PC-3 (cell line): Measurements from ENCODE around the gene ERBB4. TPM values are rescaled to one million over a fixed set of nuclear protein-coding genes. Genes with fewer than 3 reads are reported as not detected.
A peak's percentile ranks its signal among the peaks of the same experiment; 100 is the strongest.

Experiments used
- ATAC-seq: fragments of 200-7000 bp; cut with Tn5 transposase; 2 replicates; pipeline ENCODE4 v1.9.1; 2020; ENCODE audit warnings: mild to moderate bottlenecking, moderate library complexity
- BruUV-seq: library from RNA; stranded (reverse); fragments of 400-500 nt; replicated peaks from 2 replicates; lab custom pipeline; 2021; lab: Mats Ljungman, UMichigan
- CTCF ChIA-PET: fragments of 300-600 bp; sonication (Branson Sonifier 250); formaldehyde crosslinking; loops from one replicate; lab custom pipeline; 2022; ENCODE audit warnings: antibody characterized with exemption; lab: Charles Lee
- POLR2A ChIA-PET: fragments of 300-600 bp; sonication (Branson Sonifier 250); formaldehyde crosslinking; loops from one replicate; lab custom pipeline; 2022; ENCODE audit warnings: antibody characterized with exemption; ENCODE audit not compliant: unreplicated experiment; lab: Charles Lee
- DNase-seq: peaks from one replicate; pipeline ENCODE4 v3.0.0-alpha.2; 2015
- H2AFZ ChIP-seq: fragments of 300-600 bp; sonication (generic); 2 replicates; pipeline ENCODE4 v1.6.0; 2016; ENCODE audit warnings: antibody characterized with exemption, low read length
- H3F3A ChIP-seq: fragments of 300-600 bp; sonication (generic); one replicate; pipeline ENCODE4 v1.6.0; 2017; ENCODE audit warnings: antibody characterized with exemption, low read length, control low read depth, mild to moderate bottlenecking; ENCODE audit not compliant: unreplicated experiment
- H3K27ac ChIP-seq: fragments of 300-600 bp; sonication (generic); 2 replicates; pipeline ENCODE4 v1.5.1; 2016; ENCODE audit warnings: mild to moderate bottlenecking, low read length
- H3K27me3 ChIP-seq: fragments of 300-600 bp; sonication (generic); 2 replicates; pipeline ENCODE4 v1.6.1; 2016; ENCODE audit warnings: low read length, mixed read lengths
- H3K36me3 ChIP-seq: fragments of 300-600 bp; sonication (generic); 2 replicates; pipeline ENCODE4 v1.6.1; 2016; ENCODE audit warnings: low read depth, mixed run types, low read length, mixed read lengths
- H3K4me1 ChIP-seq: fragments of 300-600 bp; sonication (generic); 2 replicates; pipeline ENCODE4 v1.5.1; 2016; ENCODE audit warnings: low read length; ENCODE audit not compliant: insufficient read depth
- H3K4me2 ChIP-seq: fragments of 300-600 bp; sonication (generic); 2 replicates; pipeline ENCODE4 v1.6.0; 2016; ENCODE audit warnings: low read length
- H3K4me3 ChIP-seq: fragments of 300-600 bp; sonication (generic); 2 replicates; pipeline ENCODE4 v1.5.1; 2016; ENCODE audit warnings: mild to moderate bottlenecking, low read length, mixed read lengths
- H3K79me2 ChIP-seq: fragments of 300-600 bp; sonication (generic); 2 replicates; pipeline ENCODE4 v1.6.1; 2017; ENCODE audit warnings: low read length, mixed read lengths
- H3K9ac ChIP-seq: fragments of 300-600 bp; sonication (generic); 2 replicates; pipeline ENCODE4 v1.6.0; 2016; ENCODE audit warnings: mild to moderate bottlenecking, low read length
- H3K9me2 ChIP-seq: fragments of 300-600 bp; sonication (generic); replicated peaks from 2 replicates; pipeline ENCODE4 v1.6.1; 2016; ENCODE audit warnings: mixed run types, low read length, mixed read lengths
- H3K9me3 ChIP-seq: fragments of 300-600 bp; sonication (generic); 2 replicates; pipeline ENCODE4 v1.6.1; 2016; ENCODE audit warnings: low read length, mixed read lengths
- H4K20me1 ChIP-seq: fragments of 300-600 bp; sonication (generic); 2 replicates; pipeline ENCODE4 v1.6.1; 2016; ENCODE audit warnings: low read length, mixed read lengths
- CTCF ChIP-seq: fragments of 300-600 bp; sonication (generic); conservative IDR thresholded peaks from 2 replicates; pipeline ENCODE4 v1.5.1; 2017; ENCODE audit warnings: antibody characterized with exemption, low read depth, mild to moderate bottlenecking, low read length
- EZH2 ChIP-seq: fragments of 300-600 bp; sonication (generic); IDR thresholded peaks from one replicate; pipeline ENCODE4 v1.6.1; 2017; ENCODE audit warnings: antibody characterized with exemption, mild to moderate bottlenecking, low read length; ENCODE audit not compliant: unreplicated experiment
- EZH2phosphoT487 ChIP-seq: fragments of 300-600 bp; sonication (generic); IDR thresholded peaks from 2 replicates; pipeline ENCODE4 v1.6.1; 2018; ENCODE audit warnings: mild to moderate bottlenecking, antibody characterized with exemption, low read length, borderline replicate concordance
- intact Hi-C: fragments of 100-400 bp; cut with micrococcal nuclease; formaldehyde crosslinking; loops from 2 replicates; pipeline ENCODE4 v1.9.0; 2023
- total RNA-seq: library from RNA; depleted of rRNA; stranded (reverse); fragments of >200 nt; gene quantifications from 2 replicates; pipeline ENCODE4 v1.2.3, GENCODE V29; 2014

Gene ERBB4
- total RNA-seq, 1 experiment from 2014 or later, result under 0.01 TPM

- ChIA-PET CTCF (interaction anchor here (0.6 kb wide), 1 partner anchor 25 kb away, joined by 3 read pairs; no protein-coding TSS in a partner anchor), POLR2A (no interaction called here)
- Histone ChIP-seq H4K20me1 (no peaks in the 10 kb centered on the region), H3K27me3 (peaks cover 46% of the 10 kb centered on the region), H3K9ac (no peak overlapping the region), H3F3A (no peaks in the 10 kb centered on the region), H3K4me1 (peaks cover 19% of the 10 kb centered on the region), H3K27ac (no peak overlapping the region), H3K4me3 (no peak overlapping the region), H3K4me2 (no peak overlapping the region), H3K79me2 (no peaks in the 10 kb centered on the region), H3K9me3 (no peaks in the 10 kb centered on the region), H3K9me2 (no peaks in the 10 kb centered on the region), H3K36me3 (no peaks in the 10 kb centered on the region), H2AFZ (no peak overlapping the region)
- no peak for DNase-seq
- TF ChIP-seq EZH2phosphoT487 (no peak), EZH2 (no peak), CTCF (no peak)
- no TSS peak for BruUV-seq
- no peak for ATAC-seq
- intact Hi-C loops, result no loop called here
Observed at GRCh38 chr2:212540341-212540740, 1.7 kb upstream of the ERBB4 start.

- H3K36me3 ChIP-seq, result no peaks in the 10 kb centered on the region
- no peaks in the 10 kb centered on the region for H4K20me1 ChIP-seq
- H3F3A ChIP-seq, result no peaks in the 10 kb centered on the region
- peak; percentile 43 for ATAC-seq
- H3K9me3 ChIP-seq, result no peaks in the 10 kb centered on the region
- H3K9ac ChIP-seq, result no peak overlapping the region
- intact Hi-C loops, result no loop called here
- peak overlapping the region; percentile 95 for H2AFZ ChIP-seq
- TF ChIP-seq CTCF (no peak), EZH2phosphoT487 (no peak), EZH2 (no peak)
- peak; percentile 60 for DNase-seq
- no peak overlapping the region for H3K27ac ChIP-seq
- H3K27me3 ChIP-seq, result peaks cover 49% of the 10 kb centered on the region
- CTCF ChIA-PET, result interaction anchor here (0.6 kb wide), 1 partner anchor 26 kb away, joined by 3 read pairs; no protein-coding TSS in a partner anchor
- H3K4me1 ChIP-seq, result peaks cover 19% of the 10 kb centered on the region
- no peaks in the 10 kb centered on the region for H3K9me2 ChIP-seq
- peak overlapping the region; percentile 96 for H3K4me2 ChIP-seq
- peak overlapping the region; percentile 79 for H3K4me3 ChIP-seq
- H3K79me2 ChIP-seq, result no peaks in the 10 kb centered on the region
- POLR2A ChIA-PET, result no interaction called here
- BruUV-seq, result no TSS peak
Observed at GRCh38 chr2:212539072-212539880, 674 bp upstream of the ERBB4 start.

DNA sequence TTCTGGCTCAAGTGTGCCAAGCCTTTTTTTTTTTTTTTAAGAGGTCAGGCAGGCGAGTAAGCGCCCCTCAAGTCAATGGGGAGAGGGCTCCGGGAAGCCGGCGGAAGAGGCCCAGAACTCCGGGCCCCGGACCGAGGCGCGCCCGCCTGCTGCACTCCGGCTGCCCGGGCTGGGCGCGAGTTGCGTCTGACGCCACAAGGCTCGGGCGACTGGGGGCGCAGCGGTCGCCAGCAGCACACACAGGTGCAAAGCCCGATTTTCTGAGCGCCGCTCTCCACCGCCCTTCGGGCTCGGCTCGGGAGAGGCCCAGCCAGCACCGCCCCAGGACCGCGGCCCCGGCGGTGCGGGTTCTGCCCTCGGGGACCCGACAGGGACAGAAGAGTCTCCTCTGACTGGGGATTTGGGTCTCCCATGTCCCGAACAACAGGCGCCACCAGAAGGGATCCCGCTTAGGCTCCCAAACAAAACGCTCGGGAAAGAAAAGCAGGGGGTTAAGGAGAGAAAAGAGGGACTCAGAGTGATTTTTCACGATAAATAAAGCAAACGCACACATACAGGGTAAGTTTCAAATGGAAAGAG, 787 bp downstream of the ERBB4 start:
- Histone ChIP-seq H2AFZ (peak overlapping the region; percentile 95), H3K4me1 (peaks cover 19% of the 10 kb centered on the region), H3F3A (no peaks in the 10 kb centered on the region), H4K20me1 (no peaks in the 10 kb centered on the region), H3K9me3 (no peaks in the 10 kb centered on the region), H3K36me3 (no peaks in the 10 kb centered on the region), H3K9ac (no peak overlapping the region), H3K27ac (no peak overlapping the region), H3K4me2 (peak overlapping the region; percentile 96), H3K4me3 (peak overlapping the region; percentile 79), H3K27me3 (peaks cover 54% of the 10 kb centered on the region), H3K79me2 (no peaks in the 10 kb centered on the region), H3K9me2 (no peaks in the 10 kb centered on the region)
- peak; percentile 71 for TF ChIP-seq EZH2
- TF ChIP-seq EZH2phosphoT487, result no peak
- ATAC-seq (peak; percentile 74), DNase-seq (peak; percentile 9)
- CTCF ChIA-PET, result no interaction called here
- intact Hi-C loops, result no loop called here
- POLR2A ChIA-PET, result no interaction called here
- BruUV-seq, result no TSS peak
